Measurements from ENCODE around the gene AMIGO2. TPM values are rescaled to one million over a fixed set of nuclear protein-coding genes. Genes with fewer than 3 reads are reported as not detected.

The AMIGO2 gene
- total RNA-seq, 4 donors from 2014 or later = 2.5 to 4.8 (median 3.0) TPM

DNA sequence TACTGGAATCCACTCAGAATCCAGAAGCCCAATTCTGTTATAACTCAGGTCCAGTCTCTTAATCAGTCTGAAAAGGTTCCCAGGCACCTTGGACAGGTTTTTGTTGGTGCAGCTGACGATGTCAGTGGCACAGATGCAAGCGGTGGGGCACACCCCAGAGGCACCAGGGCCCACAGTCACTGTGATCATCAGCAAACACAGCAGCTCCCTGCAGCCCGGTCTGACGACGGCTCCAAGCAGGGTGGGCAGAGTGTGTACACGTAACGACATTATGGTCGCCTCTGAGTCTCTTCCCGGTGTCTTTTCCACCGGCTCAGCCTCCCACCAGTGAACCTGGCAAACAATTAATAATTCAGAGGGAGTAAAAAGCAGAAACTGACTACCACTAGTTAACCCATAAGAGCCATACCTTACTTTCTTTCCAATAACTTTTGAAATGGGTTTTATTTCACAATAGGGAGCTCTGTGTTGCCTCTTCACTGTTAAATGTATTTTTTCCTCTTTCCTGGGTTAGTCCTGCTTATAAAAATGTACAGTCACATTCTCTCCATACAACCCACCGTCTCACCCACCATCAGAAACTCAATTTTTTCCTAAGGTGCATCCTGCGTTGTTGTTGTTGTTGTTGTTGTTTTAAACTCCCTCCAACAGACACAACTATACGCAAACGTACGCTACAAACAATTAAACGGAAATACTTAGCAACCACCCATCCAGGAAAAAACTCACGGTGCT is 859 bp downstream of the AMIGO2 start:
- 6 to 10% methylated on average over 17 of the region's 17 CpGs for WGBS, 2 donors
- peak overlapping the region in 2 of 3 donors; percentile 33 to 83 for H3K27ac ChIP-seq
- no peaks in the 10 kb centered on the region for H3K9me3 ChIP-seq
- intact Hi-C loops (cut with DNase I) = no loop called here
- peaks cover 0 to 6% of the 10 kb centered on the region in 2 donors for H3K4me1 ChIP-seq
- TF ChIP-seq POLR2A (IDR thresholded peaks at IDR 0.05) = no peak
- TF ChIP-seq, protein P1, sequence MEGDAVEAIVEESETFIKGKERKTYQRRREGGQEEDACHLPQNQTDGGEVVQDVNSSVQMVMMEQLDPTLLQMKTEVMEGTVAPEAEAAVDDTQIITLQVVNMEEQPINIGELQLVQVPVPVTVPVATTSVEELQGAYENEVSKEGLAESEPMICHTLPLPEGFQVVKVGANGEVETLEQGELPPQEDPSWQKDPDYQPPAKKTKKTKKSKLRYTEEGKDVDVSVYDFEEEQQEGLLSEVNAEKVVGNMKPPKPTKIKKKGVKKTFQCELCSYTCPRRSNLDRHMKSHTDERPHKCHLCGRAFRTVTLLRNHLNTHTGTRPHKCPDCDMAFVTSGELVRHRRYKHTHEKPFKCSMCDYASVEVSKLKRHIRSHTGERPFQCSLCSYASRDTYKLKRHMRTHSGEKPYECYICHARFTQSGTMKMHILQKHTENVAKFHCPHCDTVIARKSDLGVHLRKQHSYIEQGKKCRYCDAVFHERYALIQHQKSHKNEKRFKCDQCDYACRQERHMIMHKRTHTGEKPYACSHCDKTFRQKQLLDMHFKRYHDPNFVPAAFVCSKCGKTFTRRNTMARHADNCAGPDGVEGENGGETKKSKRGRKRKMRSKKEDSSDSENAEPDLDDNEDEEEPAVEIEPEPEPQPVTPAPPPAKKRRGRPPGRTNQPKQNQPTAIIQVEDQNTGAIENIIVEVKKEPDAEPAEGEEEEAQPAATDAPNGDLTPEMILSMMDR (IDR thresholded peaks at IDR 0.05) = no peak
- peak overlapping the region; percentile 8 to 72 (median 47) for H3K4me3 ChIP-seq (replicated peaks in 1 of 3)
- H3K36me3 ChIP-seq = no peaks in the 10 kb centered on the region
- no peaks in the 10 kb centered on the region for H3K27me3 ChIP-seq
- DNase-seq = peak; percentile 20 to 28

DNA sequence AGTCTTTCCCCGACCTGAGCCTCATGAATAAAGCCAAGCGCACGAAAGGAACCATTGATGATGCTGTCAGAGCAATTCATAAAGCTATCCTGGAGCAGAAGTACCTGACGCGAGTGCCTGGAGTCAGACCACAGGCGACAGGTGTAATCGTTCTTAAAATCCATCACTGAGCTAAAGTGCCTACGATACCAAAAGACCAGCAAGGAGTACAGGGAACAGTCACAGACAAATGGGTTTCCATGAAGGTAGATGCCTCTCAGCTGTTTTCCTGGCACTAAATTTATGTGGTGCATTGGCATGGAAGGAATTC is 1.7 kb downstream of the AMIGO2 start:
- Histone ChIP-seq H3K4me3 (replicated peaks in 1 of 3) (no peak overlapping the region), H3K9me3 (no peaks in the 10 kb centered on the region), H3K4me1 (peaks cover 0 to 6% of the 10 kb centered on the region in 2 donors), H3K27ac (no peak overlapping the region), H3K36me3 (no peaks in the 10 kb centered on the region), H3K27me3 (no peaks in the 10 kb centered on the region)
- intact Hi-C loops (cut with DNase I) = no loop called here
- no peak for TF ChIP-seq POLR2A (IDR thresholded peaks at IDR 0.05)
- TF ChIP-seq, protein P1 (IDR thresholded peaks at IDR 0.05) = no peak
- no peak for DNase-seq
- 87 to 99% methylated on average over 8 of the region's 8 CpGs for whole genome bisulfite sequencing, 2 donors

DNA sequence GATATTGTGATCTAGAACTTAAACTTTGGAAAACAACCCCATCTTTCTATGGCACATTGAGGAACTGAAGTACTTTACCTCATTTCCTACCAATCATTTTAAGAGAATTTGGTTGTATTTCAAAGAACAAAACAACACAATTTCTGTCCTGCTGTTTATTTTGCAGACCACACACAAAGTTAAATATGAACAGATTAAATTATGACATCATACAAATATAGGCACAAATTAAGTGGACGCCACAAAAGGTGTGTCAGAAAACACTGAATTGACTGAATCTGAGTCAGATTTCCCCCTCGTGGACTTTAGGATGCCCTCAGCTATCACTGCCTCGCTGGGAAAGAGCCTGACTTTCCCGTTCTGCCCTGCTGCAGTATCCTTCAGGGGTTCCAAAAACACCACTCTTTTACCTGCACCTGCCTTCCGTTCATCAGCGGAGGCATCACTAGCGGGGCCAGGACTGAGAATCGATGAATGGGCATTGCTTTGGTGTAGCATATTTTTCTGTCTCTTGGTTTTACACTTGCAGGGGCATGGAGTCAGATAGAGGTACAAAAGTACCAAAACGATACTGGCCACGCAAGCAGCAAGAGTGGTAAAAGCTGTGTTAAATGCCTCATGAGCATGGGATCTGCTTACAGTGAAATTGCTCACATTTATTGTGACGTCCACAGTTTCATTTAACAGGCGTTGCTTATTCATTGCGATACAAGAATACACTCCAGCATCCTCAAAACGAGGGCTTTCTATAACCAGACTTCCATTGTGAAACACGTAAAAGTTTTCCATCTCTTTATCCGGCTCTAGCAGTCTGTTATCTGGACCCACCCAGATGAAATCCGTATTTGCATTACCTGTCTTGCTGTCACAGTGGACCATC is 2.3 kb downstream of the AMIGO2 start:
- no peak overlapping the region for H3K4me3 ChIP-seq (replicated peaks in 1 of 3)
- H3K4me1 ChIP-seq = peaks cover 0 to 6% of the 10 kb centered on the region in 2 donors
- H3K9me3 ChIP-seq = no peaks in the 10 kb centered on the region
- TF ChIP-seq POLR2A (IDR thresholded peaks at IDR 0.05) = no peak
- no peaks in the 10 kb centered on the region for H3K27me3 ChIP-seq
- no peak overlapping the region for H3K27ac ChIP-seq
- intact Hi-C loops (cut with DNase I) = no loop called here
- WGBS, 2 donors = 90 to 93% methylated on average over 17 of the region's 17 CpGs
- H3K36me3 ChIP-seq = no peaks in the 10 kb centered on the region
- no peak for DNase-seq

DNA sequence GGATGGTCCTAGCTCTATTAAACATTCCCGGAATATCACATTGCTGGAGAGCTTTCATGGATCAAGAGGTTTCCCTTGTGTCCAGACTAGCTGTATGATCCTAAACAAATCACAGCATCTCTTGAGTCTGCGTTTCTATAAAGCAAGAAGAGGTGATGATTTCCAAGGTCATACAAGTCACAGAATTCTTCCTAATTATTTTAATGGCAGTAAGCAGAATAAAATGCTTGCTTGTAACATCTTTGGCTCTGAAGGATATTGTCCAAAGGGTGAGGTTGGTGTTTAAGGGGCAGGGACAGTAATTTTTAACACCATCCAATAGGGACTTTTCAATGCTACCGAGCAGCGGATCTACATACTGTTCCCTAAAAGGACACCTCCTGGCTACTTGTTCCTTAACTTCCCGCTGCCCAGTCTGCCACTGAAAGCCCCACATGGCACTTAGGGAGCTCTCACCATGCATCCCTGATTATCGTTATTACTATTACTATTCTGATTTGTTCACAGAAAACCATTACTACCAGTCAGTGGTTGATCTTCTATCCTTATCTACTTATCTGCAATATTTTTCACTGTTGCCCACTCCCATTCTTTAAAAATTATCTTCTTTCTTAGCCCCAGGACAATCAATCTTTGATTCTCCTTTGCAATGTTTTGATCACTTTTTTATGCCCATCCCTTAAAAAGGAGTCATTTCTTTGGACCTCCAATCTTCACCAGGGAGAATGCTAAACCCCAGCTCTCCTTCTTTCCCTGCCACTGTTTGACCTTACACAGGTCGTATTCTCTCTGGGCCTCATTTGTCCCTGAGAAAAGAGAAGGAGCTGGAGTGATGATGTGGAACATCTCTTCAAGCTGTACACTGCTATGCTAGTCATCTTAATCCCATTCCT is 4.3 kb downstream of the AMIGO2 start:
- Histone ChIP-seq H3K9me3 (no peaks in the 10 kb centered on the region), H3K27ac (no peak overlapping the region), H3K27me3 (no peaks in the 10 kb centered on the region), H3K4me1 (peaks cover 0 to 6% of the 10 kb centered on the region in 2 donors), H3K4me3 (replicated peaks in 1 of 3) (no peak overlapping the region), H3K36me3 (no peaks in the 10 kb centered on the region)
- DNase-seq = no peak
- intact Hi-C loops (cut with DNase I) = no loop called here
- WGBS, 2 donors = 91 to 95% methylated on average over 7 of the region's 7 CpGs
- TF ChIP-seq, protein P1 (IDR thresholded peaks at IDR 0.05) = no peak
- no peak for TF ChIP-seq POLR2A (IDR thresholded peaks at IDR 0.05)

DNA sequence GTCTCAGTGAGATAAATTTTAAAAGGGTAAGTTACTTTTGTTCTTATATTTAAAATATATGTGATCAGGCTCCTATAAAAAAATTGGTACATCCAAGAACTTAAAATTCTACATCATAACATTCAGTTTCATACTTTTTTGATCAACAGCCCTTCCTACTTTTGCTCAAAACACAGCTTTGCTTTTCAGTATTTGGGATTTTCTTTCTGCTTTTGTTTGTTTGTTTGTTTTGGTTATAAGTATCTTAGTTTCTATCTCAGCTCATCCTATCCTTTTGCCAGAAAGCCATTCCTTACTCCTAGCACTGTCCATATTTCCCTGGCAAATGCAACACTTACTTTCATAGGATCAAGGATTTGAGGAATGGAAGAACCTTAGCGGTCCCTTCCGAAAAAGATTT is 5.0 kb downstream of the AMIGO2 start:
- Histone ChIP-seq H3K4me3 (replicated peaks in 1 of 3) (no peak overlapping the region), H3K27ac (no peak overlapping the region), H3K27me3 (no peaks in the 10 kb centered on the region), H3K36me3 (no peaks in the 10 kb centered on the region), H3K4me1 (peaks cover 0 to 9% of the 10 kb centered on the region in 2 donors), H3K9me3 (no peaks in the 10 kb centered on the region)
- intact Hi-C loops (cut with DNase I) = no loop called here
- WGBS, 2 donors = 90 to 93% methylated on average over 2 of the region's 2 CpGs
- TF ChIP-seq, protein P1 (IDR thresholded peaks at IDR 0.05) = no peak
- no peak for TF ChIP-seq POLR2A (IDR thresholded peaks at IDR 0.05)
- no peak for DNase-seq
